Adipocyte (in vitro differentiated cells): Measurements from ENCODE around the gene IL17A.

Experiments
- DNase-seq: peaks from one replicate; pipeline ENCODE4 v3.0.0-alpha.2; 2015; ENCODE audit warnings: low read depth
- H3K27me3 ChIP-seq: replicated peaks from 2 replicates; pipeline ENCODE4 v1.7.0; 2013; ENCODE audit warnings: mild to moderate bottlenecking, low read length, moderate library complexity; ENCODE audit not compliant: control insufficient read depth, insufficient read depth
- H3K36me3 ChIP-seq: 2 replicates; pipeline ENCODE4 v1.7.0; 2013; ENCODE audit warnings: low read length, mild to moderate bottlenecking, moderate library complexity; ENCODE audit not compliant: control insufficient read depth, insufficient read depth, severe bottlenecking
- H3K4me1 ChIP-seq: 2 replicates; pipeline ENCODE4 v1.7.0; 2013; ENCODE audit warnings: mild to moderate bottlenecking, low read length, moderate library complexity; ENCODE audit not compliant: control insufficient read depth, insufficient read depth
- H3K4me3 ChIP-seq: 2 replicates; pipeline ENCODE4 v1.7.0; 2013; ENCODE audit warnings: mild to moderate bottlenecking, low read length, moderate library complexity
- H3K9ac ChIP-seq: 2 replicates; pipeline ENCODE4 v1.7.0; 2013; ENCODE audit warnings: mild to moderate bottlenecking, low read length, moderate library complexity
- H3K9me3 ChIP-seq: 2 replicates; pipeline ENCODE4 v1.7.0; 2013; ENCODE audit warnings: mild to moderate bottlenecking, low read length, moderate library complexity; ENCODE audit not compliant: control insufficient read depth

Gene IL17A

DNA sequence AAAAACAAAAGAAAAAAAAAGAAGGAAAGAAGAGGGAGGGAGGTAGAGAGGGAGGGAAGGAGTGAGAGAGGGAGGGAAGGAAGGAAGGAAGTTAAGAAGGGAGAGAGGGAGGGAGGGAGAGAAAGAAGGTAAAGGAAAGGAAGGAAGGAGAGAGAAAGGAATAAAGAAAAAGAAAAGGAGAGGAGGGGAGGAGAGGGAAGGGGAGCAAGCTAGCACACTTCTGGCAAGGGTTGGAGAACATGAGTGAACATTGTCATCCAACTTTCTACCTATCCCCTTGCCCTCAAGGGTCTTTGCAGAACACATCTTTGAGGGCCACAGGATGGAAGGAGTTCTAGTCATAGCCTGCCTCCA, 34.1 kb upstream of the IL17A start:
- no peaks in the 10 kb centered on the region for H3K4me1 ChIP-seq
- H3K36me3 ChIP-seq, result no peaks in the 10 kb centered on the region
- peaks cover 5% of the 10 kb centered on the region for H3K27me3 ChIP-seq
- H3K4me3 ChIP-seq, result no peak overlapping the region
- no peak for DNase-seq
- H3K9ac ChIP-seq, result no peak overlapping the region
- H3K9me3 ChIP-seq, result no peaks in the 10 kb centered on the region

DNA sequence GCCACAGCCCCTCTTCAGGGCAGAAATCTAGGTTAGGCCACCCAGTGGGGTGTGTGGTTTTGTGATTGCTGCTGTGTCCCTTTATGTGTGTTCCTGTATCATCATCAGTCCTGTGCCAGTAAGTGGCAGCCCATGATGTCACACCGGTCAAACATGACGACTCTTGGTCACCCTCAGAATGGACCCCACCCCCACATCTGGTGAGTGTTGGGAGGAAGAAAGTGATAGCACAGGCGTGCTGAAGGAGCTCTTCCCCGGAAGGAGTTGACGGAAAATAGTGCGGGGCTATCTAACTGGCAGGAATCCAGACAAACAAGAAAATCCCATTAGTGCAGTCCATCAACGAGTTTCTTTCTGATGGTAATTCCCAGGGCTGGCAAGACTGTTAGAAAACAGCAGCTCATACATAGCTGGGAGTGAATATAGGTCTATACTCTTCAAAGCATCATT, 33.4 kb upstream of the IL17A start:
- no peak for DNase-seq
- no peaks in the 10 kb centered on the region for H3K36me3 ChIP-seq

DNA sequence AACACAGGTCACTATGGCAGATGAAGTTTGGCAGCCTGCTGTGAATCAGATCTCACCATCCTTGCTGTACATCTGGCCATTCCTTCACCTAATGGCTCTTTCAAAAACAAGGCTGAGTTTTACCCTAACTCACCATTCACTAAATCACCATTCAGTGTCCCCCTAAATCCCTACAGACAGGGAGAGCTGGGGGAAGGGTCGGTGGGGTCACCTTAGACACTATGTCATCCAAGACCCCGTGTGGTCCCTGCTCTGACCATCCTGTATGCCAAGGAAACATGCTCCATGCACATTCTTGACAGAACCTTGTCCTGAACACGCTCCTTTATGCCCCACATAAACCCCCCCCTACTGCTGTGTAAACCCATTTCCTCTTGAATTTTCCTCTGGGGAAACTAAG, 31.8 kb upstream of the IL17A start:
- no peaks in the 10 kb centered on the region for H3K9me3 ChIP-seq
- no peaks in the 10 kb centered on the region for H3K27me3 ChIP-seq
- no peaks in the 10 kb centered on the region for H3K4me1 ChIP-seq
- no peak overlapping the region for H3K4me3 ChIP-seq
- H3K36me3 ChIP-seq, result no peaks in the 10 kb centered on the region
- DNase-seq, result no peak
- no peak overlapping the region for H3K9ac ChIP-seq

More for the DNA sequence above, 33.4 kb upstream of the IL17A start:
- Histone ChIP-seq H3K4me3 (no peak overlapping the region), H3K4me1 (no peaks in the 10 kb centered on the region), H3K27me3 (peaks cover 5% of the 10 kb centered on the region), H3K9ac (no peak overlapping the region), H3K9me3 (no peaks in the 10 kb centered on the region)

DNA sequence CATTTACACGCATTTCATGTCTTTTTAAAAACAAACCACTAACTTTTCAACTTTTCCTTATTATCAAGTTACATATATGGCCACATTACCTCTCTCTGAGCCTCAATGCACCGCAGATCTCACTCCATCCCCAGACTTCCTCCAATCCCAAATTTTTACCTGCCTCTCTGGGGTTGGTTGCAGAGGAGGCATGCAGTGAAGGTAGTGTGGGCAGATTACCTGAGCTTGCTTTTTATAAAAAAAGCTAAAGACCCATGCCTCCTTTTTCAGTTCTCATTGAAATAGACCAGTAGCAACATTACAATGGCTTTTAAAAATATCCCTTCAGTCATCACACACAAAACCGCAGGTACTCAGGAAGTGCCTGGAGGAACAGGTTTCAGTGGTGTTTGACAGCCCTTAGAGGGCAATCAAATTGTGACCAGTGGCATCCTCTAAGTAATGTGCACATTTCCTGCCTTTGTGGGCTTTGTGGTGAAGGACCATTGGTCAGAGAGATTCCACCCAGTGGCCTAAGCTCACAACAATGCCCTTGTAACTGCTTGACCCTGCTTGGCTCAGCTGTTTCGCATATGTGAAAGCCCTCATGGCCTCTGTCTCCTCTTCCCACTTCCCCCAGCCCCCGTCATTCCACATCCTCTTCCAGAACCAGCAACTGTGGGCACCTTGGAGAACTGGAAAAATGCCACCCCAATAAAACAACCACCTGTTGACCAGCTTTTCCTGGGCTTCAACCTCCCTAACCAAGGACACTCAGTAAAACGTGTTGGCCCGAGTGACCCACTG, 30.2 kb upstream of the IL17A start:
- no peak for DNase-seq
- no peaks in the 10 kb centered on the region for H3K4me1 ChIP-seq
- H3K36me3 ChIP-seq, result no peaks in the 10 kb centered on the region
- no peaks in the 10 kb centered on the region for H3K27me3 ChIP-seq
- no peak overlapping the region for H3K4me3 ChIP-seq
- H3K9me3 ChIP-seq, result no peaks in the 10 kb centered on the region
- no peak overlapping the region for H3K9ac ChIP-seq

DNA sequence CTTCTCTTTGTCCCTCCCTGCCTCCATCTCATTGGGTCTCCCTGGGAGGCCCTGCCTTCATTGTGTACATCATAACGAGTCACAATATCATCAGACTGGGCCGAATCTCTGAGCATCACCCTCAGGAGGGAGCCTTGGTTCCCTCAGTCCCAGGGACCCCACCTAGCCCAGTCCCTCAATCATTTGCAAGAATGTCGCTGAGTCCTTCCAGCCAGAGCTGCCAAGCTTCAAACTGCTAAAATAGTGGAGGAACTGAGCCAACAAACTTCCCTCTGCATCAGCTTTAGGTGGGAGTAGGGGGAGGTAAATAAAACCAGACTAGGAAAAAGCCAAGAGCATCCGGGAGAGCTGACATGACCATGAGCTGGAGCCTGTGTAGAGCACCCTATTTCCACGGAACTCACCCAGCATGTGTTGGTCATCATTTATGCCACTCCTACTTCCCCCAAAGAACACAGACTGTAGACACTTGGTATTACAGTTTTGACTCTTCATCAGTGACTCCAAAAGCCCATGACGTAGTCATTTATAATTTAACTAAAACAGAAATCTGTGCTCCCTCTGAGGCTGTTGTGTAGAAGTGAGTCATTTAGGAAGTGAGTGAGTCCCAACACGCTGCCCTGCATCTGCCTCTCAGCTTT, 28.8 kb upstream of the IL17A start:
- no peaks in the 10 kb centered on the region for H3K4me1 ChIP-seq
- no peaks in the 10 kb centered on the region for H3K9me3 ChIP-seq
- no peaks in the 10 kb centered on the region for H3K27me3 ChIP-seq
- peak; percentile 0 for DNase-seq
- no peak overlapping the region for H3K9ac ChIP-seq
- H3K4me3 ChIP-seq, result no peak overlapping the region
- no peaks in the 10 kb centered on the region for H3K36me3 ChIP-seq

DNA sequence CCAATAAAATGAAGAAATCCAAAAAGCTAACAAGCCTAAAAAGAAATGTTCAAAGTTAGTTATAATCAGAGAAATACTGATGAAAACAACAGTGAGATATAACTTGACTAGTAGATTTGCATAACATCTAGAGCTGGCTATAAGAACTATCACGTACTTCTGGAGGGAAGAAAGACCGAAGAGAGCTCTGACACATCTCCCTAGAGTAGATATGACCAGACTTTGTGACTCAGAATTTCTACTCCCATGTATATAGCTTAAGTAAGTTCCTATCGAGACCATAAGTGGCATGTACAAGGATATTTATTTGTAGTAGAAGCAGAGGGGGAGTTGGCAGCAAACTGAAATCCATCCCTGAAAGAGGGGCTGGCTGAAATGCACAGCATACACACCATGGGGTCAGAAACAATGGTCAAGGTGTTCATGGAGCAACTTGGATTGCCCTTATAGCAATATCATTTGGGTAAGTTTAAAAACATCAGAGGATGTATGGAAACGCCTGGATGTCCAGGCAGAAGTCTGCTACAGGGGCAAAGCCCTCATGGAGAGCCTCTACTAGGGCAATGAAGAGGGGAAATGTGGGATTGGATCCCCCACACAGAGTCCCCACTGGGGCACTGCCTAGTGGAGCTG, 25.6 kb upstream of the IL17A start:
- no peaks in the 10 kb centered on the region for H3K9me3 ChIP-seq
- no peaks in the 10 kb centered on the region for H3K36me3 ChIP-seq
- H3K4me1 ChIP-seq, result no peaks in the 10 kb centered on the region
- peaks cover 12% of the 10 kb centered on the region for H3K27me3 ChIP-seq
- H3K4me3 ChIP-seq, result no peak overlapping the region
- no peak overlapping the region for H3K9ac ChIP-seq
- no peak for DNase-seq

DNA sequence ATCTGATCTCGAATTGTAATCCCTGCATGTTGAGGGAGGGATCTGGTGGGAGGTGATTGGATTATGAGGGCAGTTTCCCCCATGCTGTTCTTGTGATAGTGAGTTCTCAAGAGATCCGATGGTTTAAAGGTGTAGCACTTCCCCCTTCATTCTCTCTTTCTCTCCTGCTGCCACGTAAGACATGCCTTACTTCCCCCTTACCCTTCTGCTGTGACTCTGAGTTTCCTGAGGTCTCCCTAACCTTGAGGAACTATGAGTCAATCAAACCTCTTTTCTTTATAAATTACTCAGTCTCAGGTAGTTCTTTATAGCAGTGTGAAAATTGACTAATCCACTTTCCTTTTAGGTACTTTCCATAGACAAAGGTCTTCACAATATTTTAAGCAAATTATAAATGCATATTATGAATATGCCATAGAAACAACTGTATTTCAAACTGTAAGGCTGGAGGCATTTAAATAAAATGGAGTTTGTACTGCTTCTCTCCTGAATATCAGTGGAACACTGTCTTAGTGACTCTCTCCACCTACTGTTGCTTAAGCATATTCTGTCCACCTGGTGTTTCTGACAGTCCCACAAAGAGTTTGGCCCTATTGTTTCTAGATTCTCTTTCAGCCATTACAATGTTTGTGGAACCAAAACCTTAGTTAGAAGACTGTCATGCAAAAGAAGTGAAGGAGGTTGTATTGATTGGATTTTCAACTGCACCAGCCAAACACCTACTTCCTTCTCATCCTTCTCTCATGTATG, 24.3 kb upstream of the IL17A start:
- Histone ChIP-seq H3K9ac (no peak overlapping the region), H3K4me1 (no peaks in the 10 kb centered on the region), H3K36me3 (no peaks in the 10 kb centered on the region), H3K4me3 (no peak overlapping the region), H3K27me3 (peaks cover 16% of the 10 kb centered on the region), H3K9me3 (no peaks in the 10 kb centered on the region)
- DNase-seq, result no peak

DNA sequence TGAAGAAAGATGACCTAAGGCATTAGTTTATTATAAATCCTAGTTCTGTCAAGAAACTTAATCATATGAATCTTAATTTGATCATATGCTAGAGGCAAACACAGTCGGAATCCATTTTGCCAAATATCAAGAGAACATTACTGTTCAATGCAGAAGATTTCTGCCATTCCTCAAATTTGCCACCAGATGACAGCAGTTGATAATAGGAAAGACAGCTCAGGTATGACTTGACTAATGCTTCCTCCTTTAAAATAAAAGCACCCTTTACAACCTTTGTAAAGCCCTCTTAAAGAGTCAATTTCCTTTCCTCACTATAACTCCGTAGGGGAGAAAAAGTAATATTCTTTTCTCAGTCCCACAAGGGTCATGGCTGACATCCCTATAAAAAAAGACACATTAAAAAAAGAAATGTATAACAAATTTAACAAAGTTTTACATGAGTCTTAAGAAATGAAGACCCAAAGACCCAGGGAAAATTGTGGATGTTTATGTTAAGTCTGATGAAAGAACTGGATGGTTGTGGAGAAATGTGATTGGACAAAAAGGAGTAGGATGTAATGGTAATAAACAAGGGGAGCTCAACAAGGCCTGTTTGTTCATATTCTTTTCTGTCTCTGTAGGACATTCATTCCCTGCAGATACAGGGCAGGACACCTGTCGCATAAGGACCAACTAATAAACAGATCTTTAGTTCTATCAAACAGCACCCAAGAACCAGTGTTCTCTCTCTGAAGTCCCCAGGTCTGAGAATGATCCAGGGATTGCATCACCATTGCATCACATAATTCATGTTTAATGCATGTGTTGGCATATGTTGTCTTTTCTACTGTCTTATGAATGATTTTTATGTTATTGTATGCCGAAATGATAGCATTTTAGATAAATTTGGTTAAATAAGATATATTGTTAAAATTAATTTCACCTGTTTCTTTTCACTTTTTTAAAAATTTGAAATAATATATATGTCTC, 23.0 kb upstream of the IL17A start:
- no peaks in the 10 kb centered on the region for H3K4me1 ChIP-seq
- peaks cover 16% of the 10 kb centered on the region for H3K27me3 ChIP-seq
- no peak overlapping the region for H3K4me3 ChIP-seq
- H3K9me3 ChIP-seq, result no peaks in the 10 kb centered on the region
- no peak overlapping the region for H3K9ac ChIP-seq
- H3K36me3 ChIP-seq, result no peaks in the 10 kb centered on the region
- DNase-seq, result peak; percentile 70

DNA sequence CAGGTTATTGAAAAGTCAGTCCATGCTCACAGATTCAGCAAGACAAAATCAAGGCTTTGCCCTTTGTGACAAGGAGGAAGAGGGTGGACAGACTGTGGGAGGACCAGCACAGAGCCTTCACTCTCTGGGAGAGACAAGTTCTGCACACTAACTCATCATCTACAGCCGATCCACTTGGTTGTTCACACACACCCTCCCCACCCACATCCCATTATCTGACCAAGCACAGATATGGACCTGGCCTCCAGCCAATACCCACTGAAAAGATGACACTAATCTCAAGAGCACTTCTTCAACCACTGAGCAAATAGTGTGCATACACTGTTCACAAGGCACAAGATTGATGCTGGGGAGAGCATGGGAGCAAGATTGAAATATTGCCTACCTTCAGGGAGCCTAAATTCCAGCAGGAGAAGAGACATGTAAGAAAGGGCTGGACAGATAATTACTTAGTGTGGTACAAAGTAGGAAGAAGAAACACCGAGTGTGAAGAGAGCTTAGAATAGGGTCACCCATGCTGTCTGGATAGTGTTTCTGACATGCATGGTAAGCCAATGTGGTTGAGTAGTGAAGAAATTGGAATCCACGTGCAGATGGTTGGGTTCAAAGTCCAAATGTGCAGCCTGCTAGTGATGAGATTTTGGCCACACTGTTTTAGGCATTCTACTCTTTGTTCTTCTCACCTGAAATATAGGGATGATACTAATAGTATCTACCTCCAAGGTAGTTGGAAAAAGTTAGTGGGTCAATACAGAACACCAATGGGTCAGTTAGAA, 21.7 kb upstream of the IL17A start:
- Histone ChIP-seq H3K27me3 (peaks cover 16% of the 10 kb centered on the region), H3K4me1 (no peaks in the 10 kb centered on the region), H3K9me3 (no peaks in the 10 kb centered on the region), H3K36me3 (no peaks in the 10 kb centered on the region), H3K4me3 (no peak overlapping the region), H3K9ac (no peak overlapping the region)
- DNase-seq, result no peak

DNA sequence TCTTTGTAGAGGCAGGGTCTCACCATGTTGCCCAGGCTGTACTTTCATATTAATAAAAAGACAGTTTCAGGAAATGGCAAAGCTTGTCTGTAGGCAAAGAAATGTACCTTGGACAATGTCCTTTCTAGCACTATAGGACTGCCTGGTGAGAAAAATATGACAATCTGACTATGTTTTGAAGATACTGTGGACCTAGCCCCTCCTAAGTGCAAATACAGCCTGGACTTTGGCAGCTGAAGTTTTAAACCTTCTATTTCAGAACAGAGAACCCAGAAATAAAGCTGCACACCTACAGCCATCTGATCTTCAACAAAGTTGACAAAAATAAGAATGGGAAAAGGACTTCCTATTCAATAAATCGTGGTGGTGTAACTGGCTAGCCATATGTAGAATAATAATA, 18.9 kb upstream of the IL17A start:
- Histone ChIP-seq H3K4me3 (no peak overlapping the region), H3K9me3 (no peaks in the 10 kb centered on the region), H3K36me3 (no peaks in the 10 kb centered on the region), H3K27me3 (peaks cover 16% of the 10 kb centered on the region), H3K9ac (no peak overlapping the region), H3K4me1 (no peaks in the 10 kb centered on the region)
- no peak for DNase-seq
